GM12878 (cell line): Measurements from ENCODE around the gene FAM3B. TPM values are rescaled to one million over a fixed set of nuclear protein-coding genes. Genes with fewer than 3 reads are reported as not detected.

Experiments
- ATAC-seq: fragments of 200-7000 bp; cut with Tn5 transposase; 3 replicates; pipeline ENCODE4 v1.9.1; 2020; ENCODE audit warnings: mild to moderate bottlenecking, moderate library complexity
- BruUV-seq: library from RNA; stranded (reverse); fragments of 400-500 nt; replicated peaks from 2 replicates; lab custom pipeline; 2021; lab: Mats Ljungman, UMichigan
- CTCF ChIA-PET: fragments of 300-600 bp; sonication (Branson Sonifier 250); formaldehyde crosslinking; extraction: SDS; loops from one replicate; lab custom pipeline; 2021; ENCODE audit warnings: inconsistent platforms; lab: Yijun Ruan, JAX
- POLR2A ChIA-PET: fragments of 350-600 bp; formaldehyde crosslinking; extraction: SDS; loops from one replicate; lab custom pipeline; 2021; ENCODE audit warnings: inconsistent platforms; lab: Charles Lee
- RAD21 ChIA-PET: fragments of 300-600 bp; sonication (Branson Sonifier 250); formaldehyde crosslinking; loops from one replicate; lab custom pipeline; 2023; ENCODE audit warnings: antibody characterized with exemption; ENCODE audit not compliant: unreplicated experiment; lab: Charles Lee
- SMC1A ChIA-PET: fragments of 300-600 bp; sonication (Branson Sonifier 250); formaldehyde crosslinking; loops from one replicate; lab custom pipeline; 2023; ENCODE audit not compliant: unreplicated experiment, uncharacterized antibody; lab: Charles Lee
- DNase-seq: peaks from one replicate; pipeline ENCODE4 v3.0.0-alpha.2; 2011; ENCODE audit warnings: low read depth, low spot score
- FAIRE-seq: peaks from 3 replicates; lab custom pipeline; 2011; peaks lifted over from hg19 to GRCh38; lab: Jason Lieb, UNC
- H2AFZ ChIP-seq: 2 replicates; pipeline ENCODE4 v1.6.0; 2011; ENCODE audit warnings: low read depth, low read length, control low read depth; ENCODE audit not compliant: control insufficient read depth
- H3K27ac ChIP-seq: 2 replicates; pipeline ENCODE4 v1.5.1; 2011; ENCODE audit warnings: control low read depth; ENCODE audit not compliant: control insufficient read depth, insufficient read depth
- H3K27me3 ChIP-seq, 2 experiments: replicated peaks in 1 of 2; 2 replicates each; pipeline versions ENCODE4 v1.6.0 to v1.6.1; 2011; ENCODE audit warnings: low read length in 1 of 2; ENCODE audit not compliant: control insufficient read depth in 2 of 2, insufficient read depth in 2 of 2
- H3K36me3 ChIP-seq, 2 experiments: 2 replicates each; pipeline ENCODE4 v1.5.1; 2011; ENCODE audit warnings: low read length in 1 of 2; ENCODE audit not compliant: control insufficient read depth in 2 of 2, insufficient read depth in 2 of 2
- H3K4me1 ChIP-seq: 2 replicates; pipeline ENCODE4 v1.6.1; 2011; ENCODE audit warnings: mild to moderate bottlenecking, low read length, moderate library complexity, mixed read lengths; ENCODE audit not compliant: control insufficient read depth, insufficient read depth
- H3K4me2 ChIP-seq: 2 replicates; pipeline ENCODE4 v1.6.0; 2011; ENCODE audit warnings: control low read depth; ENCODE audit not compliant: control insufficient read depth, insufficient read depth
- H3K4me3 ChIP-seq: fragments of 200-600 bp; sonication (generic); 2 replicates; pipeline ENCODE4 v1.5.1; 2016
- H3K79me2 ChIP-seq: 2 replicates; pipeline ENCODE4 v1.6.0; 2011; ENCODE audit warnings: low read length; ENCODE audit not compliant: control insufficient read depth, insufficient read depth
- H3K9ac ChIP-seq: 2 replicates; pipeline ENCODE4 v1.8.0; 2011; ENCODE audit warnings: low read length, control low read depth, mixed read lengths; ENCODE audit not compliant: control insufficient read depth, insufficient read depth
- H3K9me3 ChIP-seq: replicated peaks from 3 replicates; pipeline ENCODE4 v1.5.1; 2011; ENCODE audit warnings: mild to moderate bottlenecking, low read length; ENCODE audit not compliant: control insufficient read depth, insufficient read depth
- H4K20me1 ChIP-seq: 2 replicates; pipeline ENCODE4 v1.6.0; 2011; ENCODE audit not compliant: control insufficient read depth, insufficient read depth
- CBX5 ChIP-seq: sonication (generic); IDR thresholded peaks from 2 replicates; pipeline ENCODE4 v1.6.1; 2016; ENCODE audit warnings: low read depth, moderate library complexity, mild to moderate bottlenecking, inconsistent platforms
- ESRRA ChIP-seq: IDR thresholded peaks from 2 replicates; pipeline ENCODE4 v1.6.1; 2012; ENCODE audit warnings: mild to moderate bottlenecking, low read length, improper control_type of control experiment
- FOXK2 ChIP-seq: fragments of 450-650 bp; IDR thresholded peaks from 2 replicates; pipeline ENCODE4 v1.6.1; 2017; ENCODE audit warnings: mild to moderate bottlenecking, moderate library complexity
- FOXM1 ChIP-seq: IDR thresholded peaks from 2 replicates; pipeline ENCODE4 v1.6.1; 2012; ENCODE audit warnings: low read depth, mild to moderate bottlenecking, inconsistent platforms, low read length, moderate library complexity
- MYC ChIP-seq: IDR thresholded peaks from 2 replicates; pipeline ENCODE4 v1.6.1; 2011; ENCODE audit warnings: mild to moderate bottlenecking, low read length, moderate library complexity, inconsistent platforms; ENCODE audit not compliant: insufficient read depth, insufficient replicate concordance, insufficient read length, severe bottlenecking
- NFYB ChIP-seq: IDR thresholded peaks from 2 replicates; pipeline ENCODE4 v1.6.1; 2011; ENCODE audit warnings: low read depth, mild to moderate bottlenecking, low read length, improper control_type of control experiment, moderate library complexity; ENCODE audit not compliant: insufficient read depth
- TARDBP ChIP-seq: IDR thresholded peaks from 2 replicates; pipeline ENCODE4 v1.6.1; 2016; ENCODE audit warnings: borderline replicate concordance
- TBL1XR1 ChIP-seq: IDR thresholded peaks from 2 replicates; pipeline ENCODE4 v1.6.1; 2012; ENCODE audit warnings: low read depth, low read length, improper control_type of control experiment
- ZNF217 ChIP-seq: fragments of 450-650 bp; IDR thresholded peaks from 2 replicates; pipeline ENCODE4 v1.6.1; 2017; ENCODE audit warnings: antibody characterized with exemption, mild to moderate bottlenecking
- WGBS: methylation state at CpG from one replicate; pipeline ENCODE4 v1.1.6; 2016; ENCODE audit warnings: low lambda C conversion rate; ENCODE audit not compliant: insufficient replicate concordance, insufficient coverage; ENCODE audit errors: missing lambda C conversion rate; 5-methylcytosine and 5-hydroxymethylcytosine counted together
- in situ Hi-C: fragments of 300-500 bp; cut with MboI; formaldehyde crosslinking; loops from 9 replicates; pipeline ENCODE4 v1.14.3; 2018; ENCODE audit warnings: mixed read lengths
- intact Hi-C: fragments of 100-400 bp; cut with micrococcal nuclease; formaldehyde crosslinking; loops from one replicate; pipeline ENCODE4 v1.14.2; 2022; ENCODE audit not compliant: unreplicated experiment
- polyA plus RNA-seq, 11 experiments: library from polyadenylated mRNA; depleted of rRNA in 4 of 11; unstranded in 6 of 11; stranded (reverse) in 5 of 11; fragments of >200 nt; fragmentation: Nextera tagmentation in 4 of 11; fragmentation: Illumina TruSeq in 1 of 11; extraction: Ambion mirVana in 4 of 11; extraction: Trizol in 1 of 11; gene quantifications; 1 replicate in 1 of 11; 2 replicates in 10 of 11; pipeline versions ENCODE4 v1.2.1 to v1.2.3, GENCODE V29; 2011 to 2016; ENCODE audit warnings: inconsistent platforms in 2 of 11, missing spikeins in 2 of 11, low read depth in 1 of 11
- total RNA-seq, 4 experiments: library from RNA; depleted of rRNA in 3 of 4; stranded (reverse); fragments of >200 nt in 3 of 4; fragmentation: Illumina TruSeq in 1 of 4; extraction: Trizol in 1 of 4; gene quantifications; 2 replicates each; pipeline versions ENCODE4 v1.2.1 to v1.2.3, GENCODE V29; 2013 to 2021
- TF ChIP-seq, protein P1 (sequence below): fragments of 450-650 bp; IDR thresholded peaks from 2 replicates; pipeline ENCODE4 v1.6.1; 2017; ENCODE audit warnings: mild to moderate bottlenecking, low read depth, inconsistent platforms; ENCODE audit not compliant: poor library complexity, severe bottlenecking
- TF ChIP-seq, protein P2 (sequence below): fragments of 450-650 bp; formaldehyde crosslinking; IDR thresholded peaks from 2 replicates; pipeline ENCODE4 v1.4.0; 2022; ENCODE audit warnings: mild to moderate bottlenecking, moderate library complexity

The FAM3B gene
- total and polyA plus RNA-seq, 10 of the 15 experiments (the other 5 are each of a cell fraction or from before 2014, with no cell fraction given): 0.12 TPM; not detected in 9

DNA sequence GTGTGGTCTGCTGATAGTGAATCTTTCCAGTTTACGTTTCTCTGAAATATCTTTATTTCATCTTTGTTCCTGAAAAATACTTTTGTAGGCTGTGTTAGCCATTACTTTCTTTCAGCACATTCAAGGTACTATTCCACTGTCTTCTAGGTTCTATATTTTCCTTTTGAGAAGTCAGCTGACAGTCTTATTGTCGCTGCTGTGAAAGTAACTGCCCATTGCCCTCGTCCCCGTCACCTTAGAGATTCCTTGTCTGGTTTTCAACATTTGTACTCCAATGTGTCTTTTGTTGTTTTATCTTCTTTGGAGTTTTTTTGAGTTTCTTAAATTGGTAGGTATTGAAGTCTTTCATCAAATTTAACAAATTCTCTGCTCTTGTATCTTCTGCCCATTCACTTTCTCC lies 25.4 kb downstream of the FAM3B start:
- POLR2A ChIA-PET: no interaction called here
- H3K79me2 ChIP-seq: no peaks in the 10 kb centered on the region
- no peak overlapping the region for H3K4me2 ChIP-seq
- in situ Hi-C loops (no loop called here), intact Hi-C loops (no loop called here)
- FAIRE-seq (no peak), DNase-seq (no peak), ATAC-seq (no peak)
- TF ChIP-seq NFYB: no peak
- no peak for TF ChIP-seq FOXK2
- no peak for TF ChIP-seq CBX5
- TF ChIP-seq FOXM1: no peak
- TF ChIP-seq TBL1XR1: no peak
- no peak for TF ChIP-seq ZNF217
- no peak for TF ChIP-seq MYC
- no peak for TF ChIP-seq ESRRA
- CTCF ChIA-PET: no interaction called here
- H3K4me1 ChIP-seq: no peaks in the 10 kb centered on the region
- RAD21 ChIA-PET: no interaction called here
- WGBS: 18% methylated on average over 4 of the region's 4 CpGs
- no peak overlapping the region for H3K4me3 ChIP-seq
- SMC1A ChIA-PET: no interaction called here
- no peaks in the 10 kb centered on the region; the same call in 2 of the 3 replicates for H3K9me3 ChIP-seq
- H3K27me3 ChIP-seq: no peaks in the 10 kb centered on the region; a peak in 1 of 4 replicates
- H3K36me3 ChIP-seq: no peaks in the 10 kb centered on the region
- no peaks in the 10 kb centered on the region for H4K20me1 ChIP-seq
- no peak overlapping the region for H3K27ac ChIP-seq
- no peak overlapping the region for H2AFZ ChIP-seq
- BruUV-seq: no TSS peak
- H3K9ac ChIP-seq: no peak overlapping the region

DNA sequence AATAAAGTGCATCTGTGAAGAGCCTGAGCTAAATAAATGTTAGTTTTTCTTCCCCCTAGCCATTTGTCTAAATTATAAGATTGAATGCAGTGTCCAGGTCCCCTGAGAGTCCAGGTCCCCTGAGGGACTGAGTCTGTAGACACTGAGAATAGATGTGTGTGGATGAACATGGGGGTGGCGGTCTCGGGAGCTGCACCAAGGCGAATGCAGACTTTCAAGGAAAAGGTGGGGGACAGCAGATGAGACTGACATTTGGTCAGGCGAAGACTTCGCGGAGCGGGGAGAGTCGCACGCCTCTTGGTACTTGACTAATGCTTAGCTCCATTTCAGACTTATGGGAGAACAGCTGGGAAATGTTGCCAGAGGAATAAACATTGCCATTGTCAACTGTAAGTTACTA lies 27.5 kb downstream of the FAM3B start:
- Histone ChIP-seq H3K36me3 (no peaks in the 10 kb centered on the region), H3K9ac (no peak overlapping the region), H3K4me2 (no peak overlapping the region), H3K27ac (no peak overlapping the region), H3K79me2 (no peaks in the 10 kb centered on the region), H3K4me1 (no peaks in the 10 kb centered on the region), H3K9me3 (no peaks in the 10 kb centered on the region; the same call in 2 of the 3 replicates), H4K20me1 (no peaks in the 10 kb centered on the region), H3K27me3 (no peaks in the 10 kb centered on the region; a peak in 1 of 4 replicates), H3K4me3 (no peak overlapping the region), H2AFZ (no peak overlapping the region)
- intact Hi-C loops (no loop called here), in situ Hi-C loops (no loop called here)
- CTCF ChIA-PET: no interaction called here
- DNase-seq (no peak), FAIRE-seq (no peak), ATAC-seq (no peak)
- RAD21 ChIA-PET: no interaction called here
- BruUV-seq: no TSS peak
- SMC1A ChIA-PET: no interaction called here
- WGBS: 81% methylated on average over 9 of the region's 9 CpGs
- POLR2A ChIA-PET: interaction anchor here (0.6 kb wide), 1 partner anchor 151 kb away, joined by 3 read pairs; no protein-coding TSS in a partner anchor
- no peak for TF ChIP-seq TARDBP
- TF ChIP-seq, protein P1, sequence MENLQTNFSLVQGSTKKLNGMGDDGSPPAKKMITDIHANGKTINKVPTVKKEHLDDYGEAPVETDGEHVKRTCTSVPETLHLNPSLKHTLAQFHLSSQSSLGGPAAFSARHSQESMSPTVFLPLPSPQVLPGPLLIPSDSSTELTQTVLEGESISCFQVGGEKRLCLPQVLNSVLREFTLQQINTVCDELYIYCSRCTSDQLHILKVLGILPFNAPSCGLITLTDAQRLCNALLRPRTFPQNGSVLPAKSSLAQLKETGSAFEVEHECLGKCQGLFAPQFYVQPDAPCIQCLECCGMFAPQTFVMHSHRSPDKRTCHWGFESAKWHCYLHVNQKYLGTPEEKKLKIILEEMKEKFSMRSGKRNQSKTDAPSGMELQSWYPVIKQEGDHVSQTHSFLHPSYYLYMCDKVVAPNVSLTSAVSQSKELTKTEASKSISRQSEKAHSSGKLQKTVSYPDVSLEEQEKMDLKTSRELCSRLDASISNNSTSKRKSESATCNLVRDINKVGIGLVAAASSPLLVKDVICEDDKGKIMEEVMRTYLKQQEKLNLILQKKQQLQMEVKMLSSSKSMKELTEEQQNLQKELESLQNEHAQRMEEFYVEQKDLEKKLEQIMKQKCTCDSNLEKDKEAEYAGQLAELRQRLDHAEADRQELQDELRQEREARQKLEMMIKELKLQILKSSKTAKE: no peak
- TF ChIP-seq, protein P2, sequence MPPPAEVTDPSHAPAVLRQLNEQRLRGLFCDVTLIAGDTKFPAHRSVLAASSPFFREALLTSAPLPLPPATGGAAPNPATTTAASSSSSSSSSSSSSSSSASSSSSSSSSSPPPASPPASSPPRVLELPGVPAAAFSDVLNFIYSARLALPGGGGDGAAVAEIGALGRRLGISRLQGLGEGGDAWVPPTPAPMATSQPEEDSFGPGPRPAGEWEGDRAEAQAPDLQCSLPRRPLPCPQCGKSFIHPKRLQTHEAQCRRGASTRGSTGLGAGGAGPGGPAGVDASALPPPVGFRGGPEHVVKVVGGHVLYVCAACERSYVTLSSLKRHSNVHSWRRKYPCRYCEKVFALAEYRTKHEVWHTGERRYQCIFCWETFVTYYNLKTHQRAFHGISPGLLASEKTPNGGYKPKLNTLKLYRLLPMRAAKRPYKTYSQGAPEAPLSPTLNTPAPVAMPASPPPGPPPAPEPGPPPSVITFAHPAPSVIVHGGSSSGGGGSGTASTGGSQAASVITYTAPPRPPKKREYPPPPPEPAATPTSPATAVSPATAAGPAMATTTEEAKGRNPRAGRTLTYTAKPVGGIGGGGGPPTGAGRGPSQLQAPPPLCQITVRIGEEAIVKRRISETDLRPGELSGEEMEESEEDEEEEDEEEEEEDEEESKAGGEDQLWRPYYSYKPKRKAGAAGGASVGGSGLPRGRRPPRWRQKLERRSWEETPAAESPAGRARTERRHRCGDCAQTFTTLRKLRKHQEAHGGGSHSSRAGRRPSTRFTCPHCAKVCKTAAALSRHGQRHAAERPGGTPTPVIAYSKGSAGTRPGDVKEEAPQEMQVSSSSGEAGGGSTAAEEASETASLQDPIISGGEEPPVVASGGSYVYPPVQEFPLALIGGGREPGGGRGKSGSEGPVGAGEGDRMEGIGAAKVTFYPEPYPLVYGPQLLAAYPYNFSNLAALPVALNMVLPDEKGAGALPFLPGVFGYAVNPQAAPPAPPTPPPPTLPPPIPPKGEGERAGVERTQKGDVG (CRISPR knock-in tag): no peak
